ENCODE measurements around the gene TRIM28.

DNA sequence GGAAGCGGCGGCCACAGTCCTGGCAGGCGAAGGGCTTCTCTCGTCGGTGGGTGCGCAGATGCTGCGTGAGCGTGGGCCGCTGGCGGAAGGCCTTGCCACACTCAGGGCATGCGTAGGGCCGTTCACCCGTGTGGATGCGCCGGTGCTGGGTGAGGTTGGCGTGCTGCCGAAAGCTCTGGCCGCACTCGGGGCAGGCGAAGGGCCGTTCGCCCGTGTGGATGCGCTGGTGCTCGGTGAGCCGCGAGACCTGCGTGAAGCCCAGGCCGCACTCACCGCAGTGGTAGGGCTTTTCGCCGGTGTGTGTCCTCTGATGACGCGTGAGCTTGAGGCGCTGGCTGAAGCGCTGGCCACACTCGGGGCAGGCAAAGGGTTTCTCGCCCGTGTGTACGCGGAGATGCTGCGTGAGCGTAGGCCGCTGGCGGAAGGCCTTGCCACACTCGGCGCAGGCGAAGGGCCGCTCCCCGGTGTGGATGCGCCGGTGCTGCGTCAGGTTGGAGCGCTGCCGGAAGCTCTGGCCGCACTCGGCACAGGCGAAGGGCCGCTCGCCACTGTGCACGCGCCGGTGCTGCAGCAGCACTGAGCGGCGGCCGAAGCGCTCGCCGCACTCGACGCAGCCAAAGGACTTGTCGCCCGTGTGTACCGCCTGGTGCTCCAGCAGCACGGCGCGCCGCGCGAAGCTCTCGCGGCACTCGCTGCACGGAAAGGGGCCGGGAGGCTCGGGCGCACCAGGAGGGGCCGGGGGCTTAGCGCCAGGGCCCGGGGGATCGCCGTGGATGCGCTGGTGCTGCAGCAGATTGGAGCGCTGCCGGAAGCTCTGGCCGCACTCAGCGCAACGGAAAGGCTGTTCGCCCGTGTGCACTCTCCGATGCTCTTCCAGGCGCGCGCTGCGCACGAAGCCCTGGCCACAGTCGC lies 18.5 kb downstream of the TRIM28 start:
- TF ChIP-seq, protein P1, sequence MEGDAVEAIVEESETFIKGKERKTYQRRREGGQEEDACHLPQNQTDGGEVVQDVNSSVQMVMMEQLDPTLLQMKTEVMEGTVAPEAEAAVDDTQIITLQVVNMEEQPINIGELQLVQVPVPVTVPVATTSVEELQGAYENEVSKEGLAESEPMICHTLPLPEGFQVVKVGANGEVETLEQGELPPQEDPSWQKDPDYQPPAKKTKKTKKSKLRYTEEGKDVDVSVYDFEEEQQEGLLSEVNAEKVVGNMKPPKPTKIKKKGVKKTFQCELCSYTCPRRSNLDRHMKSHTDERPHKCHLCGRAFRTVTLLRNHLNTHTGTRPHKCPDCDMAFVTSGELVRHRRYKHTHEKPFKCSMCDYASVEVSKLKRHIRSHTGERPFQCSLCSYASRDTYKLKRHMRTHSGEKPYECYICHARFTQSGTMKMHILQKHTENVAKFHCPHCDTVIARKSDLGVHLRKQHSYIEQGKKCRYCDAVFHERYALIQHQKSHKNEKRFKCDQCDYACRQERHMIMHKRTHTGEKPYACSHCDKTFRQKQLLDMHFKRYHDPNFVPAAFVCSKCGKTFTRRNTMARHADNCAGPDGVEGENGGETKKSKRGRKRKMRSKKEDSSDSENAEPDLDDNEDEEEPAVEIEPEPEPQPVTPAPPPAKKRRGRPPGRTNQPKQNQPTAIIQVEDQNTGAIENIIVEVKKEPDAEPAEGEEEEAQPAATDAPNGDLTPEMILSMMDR (IDR thresholded peaks at IDR 0.05) = no peak
- TF ChIP-seq POLR2AphosphoS5 (IDR thresholded peaks at IDR 0.05) = peak in 3 of 4 donors; percentile 3 to 63 (median 23)
- no peak for TF ChIP-seq POLR2A (IDR thresholded peaks at IDR 0.05)
